GM18951 (cell line): ENCODE data around the gene CACNG4.

Experiments
- POLR2A ChIP-seq: IDR thresholded peaks from 4 replicates; pipeline ENCODE4 v1.6.1; 2011; ENCODE audit warnings: mild to moderate bottlenecking; ENCODE audit not compliant: insufficient read length, insufficient read depth; ENCODE audit errors: extremely low read depth
- in situ Hi-C: fragments of 300-500 bp; cut with MboI; formaldehyde crosslinking; loops from one replicate; pipeline ENCODE4 v1.12.0; 2022; ENCODE audit warnings: low sequenced_read_pairs, mixed read lengths, inconsistent platforms; ENCODE audit not compliant: unreplicated experiment

CACNG4 gene

DNA sequence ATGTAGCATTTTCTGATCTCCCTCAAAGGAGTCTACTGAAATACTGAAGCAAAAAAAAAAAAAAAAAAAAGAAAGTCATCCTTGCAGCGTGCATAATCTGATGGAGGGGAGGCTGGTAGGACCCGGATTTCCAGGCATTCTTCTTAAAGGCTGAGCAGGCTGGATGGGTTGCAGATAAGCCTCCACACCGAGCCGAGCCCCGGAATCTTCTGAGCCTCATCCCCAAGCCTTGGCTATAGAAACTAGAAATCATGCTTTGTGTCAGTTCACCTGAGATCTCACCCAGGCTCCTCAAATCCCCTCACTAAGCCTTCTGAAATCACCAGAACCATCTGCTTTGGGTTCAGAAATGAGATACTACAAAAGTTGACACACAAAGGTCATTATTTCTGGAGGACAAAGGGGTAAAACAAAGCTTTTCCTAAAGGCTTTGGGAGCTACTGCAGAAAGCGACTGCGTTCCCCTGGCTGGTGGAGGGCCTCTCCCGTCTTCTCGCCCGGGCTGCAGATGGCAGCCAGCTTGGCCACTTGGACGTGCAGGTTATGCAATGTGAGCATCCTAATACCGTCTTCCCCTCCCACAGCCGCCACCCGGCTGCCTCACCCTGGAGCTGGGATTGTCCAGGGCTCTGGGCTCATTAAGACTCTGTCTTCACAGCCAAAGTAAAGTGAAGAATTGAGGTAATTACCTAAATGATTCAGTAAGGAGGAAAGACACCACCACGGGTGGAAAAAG lies 4.7 kb upstream of the CACNG4 start:
- in situ Hi-C loops, result no loop called here
- no peak for TF ChIP-seq POLR2A

DNA sequence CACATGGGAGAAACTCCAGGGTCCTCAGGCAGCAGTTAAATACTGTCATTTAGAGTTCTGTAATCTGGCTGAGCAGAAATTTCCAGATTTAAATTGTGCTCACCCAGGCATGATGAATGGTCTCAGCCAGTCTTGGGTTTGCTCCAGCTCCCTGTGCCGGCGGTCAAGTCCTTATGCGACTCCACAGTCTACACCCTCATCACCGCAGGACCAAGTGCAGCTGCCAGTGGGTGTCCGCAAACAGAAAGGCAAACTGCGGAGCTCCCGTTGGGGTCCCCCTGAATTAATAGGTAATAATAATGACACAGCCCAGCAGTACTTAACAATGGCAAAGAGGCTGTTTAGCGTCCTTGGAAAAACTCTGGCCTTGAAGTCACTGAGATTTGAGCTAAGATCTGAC lies 3.9 kb upstream of the CACNG4 start:
- TF ChIP-seq POLR2A, result no peak
- in situ Hi-C loops, result no loop called here

DNA sequence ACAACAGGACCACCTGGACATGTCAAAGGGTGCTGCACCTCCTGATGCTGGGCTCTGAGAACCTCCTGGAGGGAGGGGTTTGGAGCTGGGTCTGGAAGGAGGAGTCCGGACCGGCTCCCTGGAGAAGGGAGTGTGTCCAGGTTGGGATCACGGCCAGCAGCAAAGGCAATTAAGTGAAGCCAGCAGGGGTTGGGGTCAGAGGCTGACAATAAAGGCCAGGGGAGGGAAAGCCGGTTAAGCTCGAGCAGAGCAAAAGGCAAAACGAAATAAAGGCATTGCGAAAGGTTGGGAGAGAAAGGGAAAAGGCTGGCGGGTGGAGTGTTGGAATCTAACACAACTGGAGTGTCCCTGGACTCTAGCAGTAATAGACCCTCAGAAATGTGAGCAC lies 992 bp upstream of the CACNG4 start:
- no peak for TF ChIP-seq POLR2A
- in situ Hi-C loops, result no loop called here

DNA sequence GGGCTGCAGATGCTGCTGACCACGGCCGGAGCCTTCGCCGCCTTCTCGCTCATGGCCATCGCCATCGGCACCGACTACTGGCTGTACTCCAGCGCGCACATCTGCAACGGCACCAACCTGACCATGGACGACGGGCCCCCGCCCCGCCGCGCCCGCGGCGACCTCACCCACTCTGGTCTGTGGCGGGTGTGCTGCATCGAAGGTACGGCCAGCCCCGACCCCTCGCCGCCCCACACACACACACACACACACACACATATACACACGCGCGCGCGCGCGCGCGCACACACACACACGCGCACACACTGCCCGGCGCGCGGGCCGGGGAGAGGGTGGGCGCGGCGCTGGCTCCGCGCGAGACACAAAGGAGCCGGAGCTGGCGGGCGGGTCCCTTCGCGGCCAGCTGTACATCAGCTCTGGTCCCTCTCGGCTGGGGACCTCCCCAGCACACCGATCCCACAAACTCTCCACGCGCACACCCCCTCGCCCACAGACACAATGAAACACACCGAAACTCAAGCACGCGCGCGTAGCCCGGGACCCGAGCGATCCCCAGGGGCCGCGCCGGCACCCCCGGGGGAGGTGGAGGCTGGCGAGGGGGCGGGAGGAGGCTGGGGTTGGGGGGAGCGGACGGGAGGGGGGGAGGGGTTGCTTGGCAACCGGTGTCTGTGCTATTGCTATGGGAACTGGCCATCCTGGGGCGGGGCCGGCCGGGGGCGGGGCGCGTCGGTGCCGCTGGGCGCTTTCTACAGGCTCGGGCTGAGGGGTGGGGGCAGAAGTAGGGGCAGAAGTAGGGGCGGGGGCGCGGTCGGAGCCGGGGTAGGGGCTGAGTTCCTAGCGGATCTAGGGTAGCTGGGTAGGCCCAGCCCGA lies 658 bp downstream of the CACNG4 start:
- in situ Hi-C loops, result no loop called here
- no peak for TF ChIP-seq POLR2A

DNA sequence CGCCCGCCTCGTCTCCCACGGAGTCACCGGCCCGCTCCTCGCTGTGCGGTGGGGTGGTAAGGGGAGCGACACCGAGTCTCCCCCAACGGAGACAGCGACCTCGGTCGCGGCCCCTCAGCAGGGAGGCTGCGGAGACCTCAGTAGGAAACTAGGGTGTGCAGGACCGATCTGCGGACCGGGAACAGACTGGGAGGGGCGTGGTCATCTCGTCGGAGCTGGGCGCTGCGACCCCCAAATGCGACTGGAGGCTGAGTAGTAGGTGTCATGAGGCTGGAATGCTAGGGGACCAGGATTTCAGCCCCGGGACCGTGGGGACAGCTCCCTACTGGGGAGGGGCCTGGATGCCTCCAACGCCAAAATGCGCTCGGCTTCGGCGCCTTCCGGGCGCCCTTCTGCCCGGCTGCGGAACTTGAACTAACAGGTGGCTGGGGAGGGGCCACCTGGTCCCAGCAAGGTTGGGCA lies 1.3 kb downstream of the CACNG4 start:
- no peak for TF ChIP-seq POLR2A

DNA sequence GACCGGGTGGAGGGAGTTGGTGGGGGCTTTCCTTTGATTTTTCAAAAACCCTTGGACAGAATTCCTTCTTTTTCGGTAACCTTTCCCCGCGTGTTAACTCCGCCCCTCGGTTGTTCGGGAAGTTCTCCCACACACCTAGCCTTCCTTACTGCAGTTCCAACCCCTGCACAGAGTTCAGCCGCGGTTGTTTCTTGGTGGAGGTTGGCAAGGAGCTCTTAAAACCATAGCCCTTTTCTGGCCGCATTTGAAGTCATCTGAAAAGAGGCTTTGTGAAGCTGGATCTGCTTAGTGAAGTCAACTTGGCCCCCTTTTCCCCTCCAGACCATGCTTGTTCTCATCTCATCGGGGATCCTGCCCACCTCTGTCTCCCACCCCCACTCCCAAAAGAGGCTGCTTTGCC lies 1.8 kb downstream of the CACNG4 start:
- no peak for TF ChIP-seq POLR2A
- in situ Hi-C loops, result no loop called here

More for the DNA sequence above, 1.3 kb downstream of the CACNG4 start:
- in situ Hi-C loops, result no loop called here

DNA sequence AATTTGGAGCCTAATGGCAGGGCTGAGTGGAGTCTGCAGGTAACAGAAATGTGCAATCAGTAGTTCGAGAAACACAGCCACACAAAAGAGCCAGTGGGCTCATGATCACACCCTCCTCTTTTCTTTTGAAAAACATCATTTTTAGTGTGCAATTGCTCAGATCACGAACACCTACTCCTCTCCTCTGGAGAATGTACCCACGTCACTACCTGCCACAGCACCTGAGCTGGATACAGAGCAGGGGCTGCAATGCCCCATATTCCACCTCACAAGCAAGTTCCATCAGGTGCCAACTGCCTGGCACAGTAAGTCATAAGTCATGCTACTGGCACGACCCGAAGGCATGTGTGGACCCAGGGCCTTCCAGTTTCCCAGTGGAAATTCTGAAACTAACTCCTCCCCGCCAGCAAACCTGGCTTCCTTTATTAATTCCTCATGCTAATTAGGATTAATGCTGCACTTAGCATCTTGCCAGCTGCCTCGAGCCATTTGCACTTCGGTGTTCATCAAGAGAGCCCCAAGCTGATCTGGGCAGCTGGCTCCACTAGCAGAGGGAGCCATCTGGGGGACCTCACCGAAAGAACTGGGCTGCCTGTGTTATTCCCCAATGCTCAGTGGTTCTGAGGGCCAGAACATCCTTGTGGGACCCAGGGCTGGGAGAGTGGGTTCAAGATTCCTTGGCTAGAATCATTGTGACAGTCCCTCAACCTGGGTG lies 2.4 kb downstream of the CACNG4 start:
- TF ChIP-seq POLR2A, result no peak
- in situ Hi-C loops, result no loop called here

DNA sequence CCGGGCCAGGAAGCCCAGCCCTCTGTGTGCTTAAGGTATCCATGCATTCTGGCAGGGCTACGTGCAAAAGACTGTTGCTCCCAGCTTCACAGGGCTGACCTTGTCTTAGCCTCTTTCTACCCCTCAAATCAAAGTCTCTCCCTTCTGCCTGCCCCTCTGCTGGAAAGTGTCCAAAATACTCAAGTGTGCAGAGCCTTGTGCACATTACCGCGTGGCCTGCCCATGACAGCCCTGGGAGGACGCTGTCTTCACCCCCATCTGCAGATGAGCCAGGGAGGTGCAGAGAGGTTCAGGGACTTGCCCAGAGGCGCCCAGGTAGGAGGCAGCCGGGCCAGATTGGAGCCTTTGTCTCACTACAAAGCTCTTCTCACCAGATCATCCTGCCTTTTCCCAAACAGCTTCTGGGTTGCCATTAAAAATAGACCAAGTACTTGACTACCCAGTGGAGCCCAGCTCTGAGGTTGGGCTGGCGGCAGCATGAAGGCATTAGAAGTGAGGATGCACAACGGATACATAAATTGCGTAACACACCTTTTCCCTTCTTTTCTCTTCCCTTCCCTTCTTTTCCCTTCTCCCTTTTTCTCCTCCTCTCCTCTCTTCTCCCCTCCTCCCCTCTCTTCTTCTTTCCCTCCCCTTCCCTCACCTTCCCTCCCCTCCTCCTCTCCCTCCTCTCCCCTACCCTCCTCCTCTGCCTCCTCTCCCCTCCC lies 3.5 kb downstream of the CACNG4 start:
- TF ChIP-seq POLR2A, result no peak
- in situ Hi-C loops, result no loop called here

DNA sequence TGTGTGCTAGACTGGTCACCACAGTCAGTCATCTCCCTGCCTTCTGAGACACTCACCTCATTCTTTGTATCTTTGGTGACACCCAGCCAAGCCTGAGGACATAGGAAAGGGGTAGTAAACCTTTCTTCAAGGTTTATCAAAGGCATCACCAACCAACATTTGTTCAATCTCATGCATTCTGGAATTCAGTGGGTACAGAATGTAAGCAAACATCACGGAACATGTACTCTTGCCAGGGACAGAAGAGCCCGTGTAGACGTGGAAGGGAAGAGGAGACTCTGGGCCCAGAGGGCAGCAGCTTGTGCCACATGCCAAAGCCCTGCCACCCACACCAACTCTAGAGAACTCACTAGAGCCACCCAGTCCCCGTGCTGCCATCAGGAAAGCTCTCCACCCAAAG lies 4.4 kb downstream of the CACNG4 start:
- no peak for TF ChIP-seq POLR2A
- in situ Hi-C loops, result no loop called here

DNA sequence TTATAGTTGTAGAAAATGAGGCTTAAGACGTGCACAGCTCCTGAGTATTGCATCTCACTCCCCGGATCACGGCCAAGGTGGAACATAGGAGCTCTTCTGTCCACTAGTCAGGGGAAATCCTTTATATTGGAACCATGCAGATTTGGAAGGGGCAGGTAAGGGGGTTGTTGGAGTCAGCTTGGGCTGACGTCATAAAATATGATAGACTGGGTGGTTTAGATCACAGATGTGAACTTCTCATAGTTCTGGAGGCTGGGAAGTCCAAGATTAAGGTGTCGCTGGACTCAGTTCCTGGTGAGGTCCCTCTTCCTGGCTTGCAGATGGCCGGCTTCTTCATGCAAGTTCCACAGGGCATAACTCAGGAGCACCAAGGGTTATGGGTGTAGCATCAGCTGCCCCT lies 5.6 kb downstream of the CACNG4 start:
- in situ Hi-C loops, result no loop called here

DNA sequence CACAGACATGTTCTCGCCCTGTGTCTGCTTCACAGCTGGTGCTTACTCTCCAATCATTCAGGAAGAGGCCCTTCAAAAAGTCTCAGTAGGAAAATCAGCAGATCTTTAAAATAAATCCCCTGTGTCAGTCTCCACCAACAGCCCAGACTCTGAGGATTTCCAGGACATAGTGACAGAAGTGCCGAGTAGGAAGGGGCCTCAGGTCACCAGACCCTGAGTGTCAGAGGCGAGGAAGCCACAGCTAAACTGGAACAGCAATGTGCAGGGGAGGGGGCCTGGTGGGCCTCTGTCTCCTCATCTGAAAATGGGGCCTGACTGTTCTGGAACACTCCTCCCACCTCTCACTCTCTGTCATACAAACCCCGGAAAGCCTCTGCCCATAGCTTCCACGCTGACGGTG lies 6.3 kb downstream of the CACNG4 start:
- no peak for TF ChIP-seq POLR2A
- in situ Hi-C loops, result no loop called here

More for the DNA sequence above, 5.6 kb downstream of the CACNG4 start:
- no peak for TF ChIP-seq POLR2A

DNA sequence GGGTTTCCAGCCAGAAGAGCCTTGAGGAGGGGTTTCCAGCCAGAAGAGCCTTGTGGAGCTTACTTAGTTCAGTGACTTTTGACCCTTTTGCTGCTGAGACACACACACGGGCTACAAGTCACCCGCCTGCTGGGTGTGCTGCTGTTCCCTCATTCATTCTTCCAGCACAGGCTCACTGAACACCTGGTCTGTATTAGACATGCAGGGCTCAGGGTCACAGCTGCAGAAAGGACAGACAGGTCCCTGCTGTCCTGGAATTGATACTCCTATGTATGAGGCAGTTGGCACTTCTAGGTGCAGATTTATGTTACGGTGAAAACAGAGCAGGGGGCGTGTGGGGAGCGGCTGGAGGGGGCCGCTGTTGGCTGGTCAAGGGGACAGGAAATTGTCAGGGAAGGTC lies 6.8 kb downstream of the CACNG4 start:
- in situ Hi-C loops, result no loop called here
- no peak for TF ChIP-seq POLR2A
